Tibial nerve (tissue), 3 donors: ENCODE measurements around the gene GALNT14.

Experiments used
- CTCF ChIP-seq, 5 experiments: fragments of 200-600 bp in 3 of 5; fragments of 450-650 bp in 2 of 5; sonication (generic) in 3 of 5; IDR thresholded peaks; one replicate each; pipeline ENCODE4 v1.5.1; 2016 to 2019; ENCODE audit warnings: antibody characterized with exemption in 5 of 5, mild to moderate bottlenecking in 3 of 5, moderate library complexity in 2 of 5
- POLR2A ChIP-seq, 2 donors: fragments of 450-650 bp; IDR thresholded peaks; one replicate each; pipeline ENCODE4 v1.6.1; 2017; ENCODE audit warnings: antibody characterized with exemption in 2 of 2, mild to moderate bottlenecking in 2 of 2, moderate library complexity in 2 of 2

DNA sequence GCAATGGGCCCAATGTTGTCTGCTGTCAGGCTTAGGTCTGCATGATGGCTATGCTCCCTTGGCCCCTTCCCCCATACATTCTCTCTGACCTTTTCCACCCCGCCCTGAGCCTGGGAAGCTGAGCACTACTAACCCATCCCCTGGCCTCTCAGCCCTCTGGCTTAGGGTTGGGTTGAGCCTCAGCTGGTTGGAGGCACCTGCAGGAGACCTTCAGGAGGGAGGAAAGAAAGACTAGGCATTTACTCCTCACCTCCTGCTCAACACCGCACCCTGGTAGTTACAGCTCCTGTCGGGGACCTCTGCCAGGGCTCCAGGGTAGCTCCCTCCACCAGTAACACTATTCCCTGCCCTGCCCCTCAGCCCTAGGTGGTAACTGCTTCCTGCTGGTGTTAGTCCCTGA, 80.5 kb downstream of the GALNT14 start:
- TF ChIP-seq CTCF (IDR thresholded peaks at IDR 0.05) (no peak), POLR2A (IDR thresholded peaks at IDR 0.05) (no peak)
